Hematopoietic multipotent progenitor cell treated with erythropoietin and hydrocortisone succinate and interleukin-3 and kit ligand, for 6 days (in vitro differentiated cells): Measurements from ENCODE around the gene COLGALT1.

Source experiments
- DNase-seq: peaks from one replicate; pipeline ENCODE4 v3.0.0-alpha.2; 2015

Gene COLGALT1

GRCh38 chr19:17625043-17625442 is 69.6 kb downstream of the COLGALT1 start:
- no peak for DNase-seq

- DNase-seq, result no peak
Measured at GRCh38 chr19:17625980-17626379, 70.5 kb downstream of the COLGALT1 start.

GRCh38 chr19:17626456-17627015 is 71.1 kb downstream of the COLGALT1 start:
- DNase-seq, result peak; percentile 24

- no peak for DNase-seq
Measured at GRCh38 chr19:17627161-17627560, 71.7 kb downstream of the COLGALT1 start.

- DNase-seq, result no peak
Measured at GRCh38 chr19:17627921-17628320, 72.5 kb downstream of the COLGALT1 start.

- no peak for DNase-seq
Measured at GRCh38 chr19:17629760-17630159, 74.3 kb downstream of the COLGALT1 start.

GRCh38 chr19:17632577-17632976 is 77.1 kb downstream of the COLGALT1 start:
- no peak for DNase-seq
